CD4-positive, alpha-beta T cell (primary cell): ENCODE data around the gene SPSB2. TPM values are rescaled to one million over a fixed set of nuclear protein-coding genes. Genes with fewer than 3 reads are reported as not detected.

Experiments used
- ATAC-seq: fragments of 200-7000 bp; cut with Tn5 transposase; one replicate; pipeline ENCODE4 v1.10.0; 2022; ENCODE audit warnings: mild to moderate bottlenecking; ENCODE audit not compliant: poor library complexity
- CTCF ChIA-PET: fragments of 350-600 bp; sonication (Branson Sonifier 250); formaldehyde crosslinking; loops from one replicate; lab custom pipeline; 2021; ENCODE audit warnings: antibody characterized with exemption, inconsistent platforms; lab: Charles Lee
- POLR2A ChIA-PET: fragments of 350-600 bp; sonication (Branson Sonifier 250); formaldehyde crosslinking; loops from one replicate; lab custom pipeline; 2021; ENCODE audit warnings: antibody characterized with exemption, inconsistent platforms; lab: Charles Lee
- DNase-seq, 14 experiments: peaks; one replicate each; pipeline ENCODE4 v3.0.0-alpha.2; 2013 to 2020; ENCODE audit warnings: mixed read lengths in 2 of 14
- H3K27ac ChIP-seq, 2 donors: one replicate each; pipeline versions ENCODE4 v1.5.1 to v1.7.0; 2013; ENCODE audit warnings: low read length in 2 of 2, low read depth in 1 of 2, mild to moderate bottlenecking in 1 of 2
- H3K27me3 ChIP-seq, 2 experiments: 1 replicate in 1 of 2; 2 replicates in 1 of 2; pipeline versions ENCODE4 v1.6.1 to v1.7.0; 2013; ENCODE audit warnings: low read length in 2 of 2, control low read depth in 1 of 2, mild to moderate bottlenecking in 1 of 2, moderate library complexity in 1 of 2; ENCODE audit not compliant: insufficient read depth in 2 of 2, control insufficient read depth in 1 of 2
- H3K36me3 ChIP-seq: one replicate; pipeline ENCODE4 v1.6.1; 2013; ENCODE audit warnings: low read length, control low read depth; ENCODE audit not compliant: insufficient read depth
- H3K4me1 ChIP-seq: one replicate; pipeline ENCODE4 v1.6.1; 2013; ENCODE audit warnings: low read length, control low read depth; ENCODE audit not compliant: insufficient read depth
- H3K4me3 ChIP-seq: one replicate; pipeline ENCODE4 v1.5.1; 2013; ENCODE audit warnings: mild to moderate bottlenecking, low read length, moderate library complexity
- H3K9me3 ChIP-seq, 2 experiments: 1 replicate in 1 of 2; 2 replicates in 1 of 2; pipeline versions ENCODE4 v1.6.1 to v1.7.0; 2013; ENCODE audit warnings: low read length in 2 of 2, mild to moderate bottlenecking in 2 of 2, control low read depth in 1 of 2, moderate library complexity in 1 of 2; ENCODE audit not compliant: control insufficient read depth in 1 of 2, insufficient read depth in 1 of 2
- H3K27ac Mint-ChIP-seq: one replicate; pipeline ENCODE4 v1.8.0; 2020; ENCODE audit warnings: mixed read lengths
- H3K27me3 Mint-ChIP-seq: one replicate; pipeline ENCODE4 v1.8.0; 2021; ENCODE audit warnings: mixed read lengths
- H3K36me3 Mint-ChIP-seq: one replicate; pipeline ENCODE4 v1.8.0; 2021; ENCODE audit warnings: low read depth, mixed read lengths
- H3K4me1 Mint-ChIP-seq: one replicate; pipeline ENCODE4 v1.8.0; 2021; ENCODE audit warnings: low read depth, mixed read lengths
- H3K4me3 Mint-ChIP-seq: one replicate; pipeline ENCODE4 v1.8.0; 2020; ENCODE audit warnings: mild to moderate bottlenecking, mixed read lengths
- H3K9me3 Mint-ChIP-seq: one replicate; pipeline ENCODE4 v1.8.0; 2020; ENCODE audit warnings: mixed read lengths
- CTCF ChIP-seq: fragments of 200-600 bp; IDR thresholded peaks from one replicate; pipeline ENCODE4 v1.8.0; 2022; ENCODE audit warnings: antibody characterized with exemption, mild to moderate bottlenecking
- intact Hi-C, 2 experiments: fragments of 100-400 bp; cut with DNase I in 1 of 2; cut with micrococcal nuclease in 1 of 2; formaldehyde crosslinking; loops; one replicate each; pipeline versions ENCODE4 v1.15.1 to v1.9.0; 2023 to 2025; cut with DNase I, micrococcal nuclease
- total RNA-seq, 174 experiments: library from RNA in 2 of 174; stranded (reverse) in 2 of 174; gene quantifications; one replicate each; pipeline ENCODE4 v1.2.3 and lab custom pipeline; 2021 to 2026

The SPSB2 gene
- total RNA-seq, 2 experiments from 2014 or later = 3.2 to 3.3 TPM

GRCh38 chr12:6824901-6825381, 48.2 kb downstream of the SPSB2 start:
- no peak for ATAC-seq
- Mint-ChIP-seq H3K27ac (no peak overlapping the region), H3K27me3 (peaks cover 32% of the 10 kb centered on the region), H3K9me3 (no peaks in the 10 kb centered on the region), H3K4me1 (peaks cover 27% of the 10 kb centered on the region), H3K4me3 (no peak overlapping the region), H3K36me3 (peaks cover 13% of the 10 kb centered on the region)
- H3K27me3 ChIP-seq = peaks cover 19 to 26% of the 10 kb centered on the region in 2 experiments
- H3K4me1 ChIP-seq = peaks cover 54% of the 10 kb centered on the region
- H3K27ac ChIP-seq = no peak overlapping the region
- CTCF ChIA-PET = interaction anchor here (1.1 to 1.8 kb wide), 3 partner anchors 58 to 73 kb away, joined by 3 to 8 read pairs (median 5); partner anchors contain the start of genes MLF2 and PTMS
- H3K9me3 ChIP-seq = peaks cover 0 to 6% of the 10 kb centered on the region in 2 experiments
- intact Hi-C loops = loop anchor here (1.0 to 5.0 kb wide), 7 partner anchors 38 to 263 kb away; partner anchors contain the start of genes CD4 (in 1 of the 2) and MLF2 (in 1 of the 2)
- H3K4me3 ChIP-seq = no peak overlapping the region
- TF ChIP-seq CTCF = no peak
- peaks cover 1% of the 10 kb centered on the region for H3K36me3 ChIP-seq
- no peak for DNase-seq
- POLR2A ChIA-PET = interaction anchor here (0.6 to 8.0 kb wide), 4 partner anchors 11 to 286 kb away, joined by 3 to 57 read pairs (median 4); partner anchors contain the start of gene MLF2

GRCh38 chr12:6824085-6824775, 48.9 kb downstream of the SPSB2 start:
- CTCF ChIA-PET = interaction anchor here (1.8 kb wide), 1 partner anchor 70 kb away, joined by 8 read pairs; the partner anchor contains the start of gene MLF2
- POLR2A ChIA-PET = interaction anchor here (1.0 to 8.0 kb wide), 2 partner anchors 11 to 71 kb away, joined by 3 to 57 read pairs; partner anchors contain the start of gene MLF2
- Mint-ChIP-seq H3K4me1 (peaks cover 27% of the 10 kb centered on the region), H3K27me3 (peaks cover 32% of the 10 kb centered on the region), H3K9me3 (no peaks in the 10 kb centered on the region), H3K27ac (no peak overlapping the region), H3K36me3 (peaks cover 20% of the 10 kb centered on the region), H3K4me3 (no peak overlapping the region)
- intact Hi-C loops = loop anchor here in 1 of 2 experiments (2.0 kb wide), 1 partner anchor 205 kb away; no protein-coding TSS in a partner anchor
- peak in 1 of 14 experiments; percentile 20 for DNase-seq
- H3K27ac ChIP-seq = no peak overlapping the region
- peaks cover 19 to 21% of the 10 kb centered on the region in 2 experiments for H3K27me3 ChIP-seq
- H3K36me3 ChIP-seq = peaks cover 9% of the 10 kb centered on the region
- H3K4me1 ChIP-seq = peaks cover 47% of the 10 kb centered on the region
- no peak for TF ChIP-seq CTCF
- H3K4me3 ChIP-seq = no peak overlapping the region
- no peak for ATAC-seq
- peaks cover 0 to under 1% of the 10 kb centered on the region in 2 experiments for H3K9me3 ChIP-seq

GRCh38 chr12:6823182-6824084, 49.7 kb downstream of the SPSB2 start:
- Mint-ChIP-seq H3K36me3 (peaks cover 28% of the 10 kb centered on the region), H3K4me1 (peaks cover 27% of the 10 kb centered on the region), H3K9me3 (no peaks in the 10 kb centered on the region), H3K4me3 (peak overlapping the region; percentile 36), H3K27ac (no peak overlapping the region), H3K27me3 (peaks cover 32% of the 10 kb centered on the region)
- CTCF ChIA-PET = interaction anchor here (1.8 kb wide), 1 partner anchor 70 kb away, joined by 8 read pairs; the partner anchor contains the start of gene MLF2
- peaks cover 41% of the 10 kb centered on the region for H3K4me1 ChIP-seq
- no peak overlapping the region for H3K4me3 ChIP-seq
- TF ChIP-seq CTCF = no peak
- H3K27me3 ChIP-seq = peaks cover 19 to 20% of the 10 kb centered on the region in 2 experiments
- DNase-seq = peak in 1 of 14 experiments; percentile 14
- peaks cover 14% of the 10 kb centered on the region for H3K36me3 ChIP-seq
- H3K9me3 ChIP-seq = no peaks in the 10 kb centered on the region
- no peak for ATAC-seq
- intact Hi-C loops = loop anchor here in 1 of 2 experiments (2.0 kb wide), 1 partner anchor 205 kb away; no protein-coding TSS in a partner anchor
- no peak overlapping the region for H3K27ac ChIP-seq
- POLR2A ChIA-PET = interaction anchor here (0.6 to 8.0 kb wide), 2 partner anchors 70 to 134 kb away, joined by 3 to 57 read pairs; partner anchors contain the start of genes MLF2 and ZNF384
